Osteoblast (primary cell): Measurements from ENCODE around the gene CTRL. TPM values are rescaled to one million over a fixed set of nuclear protein-coding genes. Genes with fewer than 3 reads are reported as not detected.

ENCODE experiments used
- DNase-seq: peaks from one replicate; pipeline ENCODE4 v3.0.0; 2011; ENCODE audit warnings: low spot score, mixed read lengths; ENCODE audit not compliant: insufficient read length; ENCODE audit errors: missing footprints
- H2AFZ ChIP-seq: 2 replicates; pipeline ENCODE4 v1.6.0; 2011; ENCODE audit warnings: mild to moderate bottlenecking, low read length
- H3K27ac ChIP-seq: 2 replicates; pipeline ENCODE4 v1.5.1; 2011; ENCODE audit warnings: mild to moderate bottlenecking, low read depth, low read length, moderate library complexity
- H3K27me3 ChIP-seq: 2 replicates; pipeline ENCODE4 v1.6.0; 2012; ENCODE audit warnings: mild to moderate bottlenecking, control low read depth, inconsistent platforms, low read length, moderate library complexity; ENCODE audit not compliant: insufficient read depth
- H3K36me3 ChIP-seq: 2 replicates; pipeline ENCODE4 v1.5.1; 2011; ENCODE audit warnings: mild to moderate bottlenecking, low read length, control low read depth, moderate library complexity; ENCODE audit not compliant: insufficient read depth
- H3K4me1 ChIP-seq: 2 replicates; pipeline ENCODE4 v1.5.1; 2011; ENCODE audit warnings: mild to moderate bottlenecking, low read length, control low read depth, moderate library complexity; ENCODE audit not compliant: insufficient read depth
- H3K4me2 ChIP-seq: 2 replicates; pipeline ENCODE4 v1.6.0; 2011; ENCODE audit warnings: mild to moderate bottlenecking, low read length; ENCODE audit not compliant: insufficient read depth
- H3K4me3 ChIP-seq: fragments of 200-600 bp; sonication (generic); 3 replicates; pipeline ENCODE4 v1.5.1; 2012; ENCODE audit warnings: mild to moderate bottlenecking, low read length, inconsistent platforms; ENCODE audit not compliant: insufficient read depth
- H3K79me2 ChIP-seq: 2 replicates; pipeline ENCODE4 v1.6.0; 2012; ENCODE audit warnings: mild to moderate bottlenecking, low read length, control low read depth, inconsistent platforms; ENCODE audit not compliant: insufficient read depth
- H3K9me3 ChIP-seq: 2 replicates; pipeline ENCODE4 v1.5.1; 2011; ENCODE audit warnings: low read depth, low read length, control low read depth
- H4K20me1 ChIP-seq: 2 replicates; pipeline ENCODE4 v1.6.0; 2012; ENCODE audit warnings: mild to moderate bottlenecking, low read length, control low read depth; ENCODE audit not compliant: insufficient read depth
- CTCF ChIP-seq: IDR thresholded peaks from 2 replicates; pipeline ENCODE4 v1.5.1; 2011; ENCODE audit warnings: mild to moderate bottlenecking, low read depth, low read length, moderate library complexity; ENCODE audit errors: extremely low read depth
- small RNA-seq: library from RNA; depleted of rRNA; stranded (forward); fragments of <200 nt; gene quantifications from one replicate; pipeline ENCODE3, GENCODE V24; 2012
- total RNA-seq: library from RNA; depleted of rRNA; stranded (reverse); fragments of >200 nt; gene quantifications from 2 replicates; pipeline ENCODE4 v1.2.3, GENCODE V29; 2012

Gene CTRL
- total RNA-seq, 1 donor, result 0.36 TPM

- Histone ChIP-seq H2AFZ (no peak overlapping the region), H3K36me3 (peaks cover 72% of the 10 kb centered on the region), H3K4me1 (peaks cover 8% of the 10 kb centered on the region), H3K4me3 (no peak overlapping the region), H3K27me3 (no peaks in the 10 kb centered on the region), H3K4me2 (no peak overlapping the region), H4K20me1 (peaks cover 36% of the 10 kb centered on the region), H3K27ac (no peak overlapping the region), H3K9me3 (no peaks in the 10 kb centered on the region), H3K79me2 (peaks cover 14% of the 10 kb centered on the region)
- TF ChIP-seq CTCF, result no peak
- peak; percentile 87 for DNase-seq
Measured at GRCh38 chr16:67881621-67882161, 50.0 kb downstream of the CTRL start.

- Histone ChIP-seq H3K27me3 (no peaks in the 10 kb centered on the region), H3K79me2 (peaks cover 25% of the 10 kb centered on the region), H3K36me3 (peaks cover 83% of the 10 kb centered on the region), H3K4me1 (peaks cover 8% of the 10 kb centered on the region), H2AFZ (no peak overlapping the region), H3K27ac (no peak overlapping the region), H3K9me3 (no peaks in the 10 kb centered on the region), H4K20me1 (peaks cover 47% of the 10 kb centered on the region), H3K4me3 (no peak overlapping the region), H3K4me2 (no peak overlapping the region)
- peak; percentile 44 for DNase-seq
- no peak for TF ChIP-seq CTCF
Measured at GRCh38 chr16:67880584-67880983, 51.1 kb downstream of the CTRL start.

GRCh38 chr16:67879936-67880335, 51.7 kb downstream of the CTRL start:
- H3K27me3 ChIP-seq, result no peaks in the 10 kb centered on the region
- H3K27ac ChIP-seq, result no peak overlapping the region
- H3K79me2 ChIP-seq, result peaks cover 32% of the 10 kb centered on the region
- H3K9me3 ChIP-seq, result no peaks in the 10 kb centered on the region
- H3K4me3 ChIP-seq, result no peak overlapping the region
- H3K36me3 ChIP-seq, result peaks cover 83% of the 10 kb centered on the region
- peaks cover 8% of the 10 kb centered on the region for H3K4me1 ChIP-seq
- peaks cover 51% of the 10 kb centered on the region for H4K20me1 ChIP-seq
- H3K4me2 ChIP-seq, result no peak overlapping the region
- no peak for TF ChIP-seq CTCF
- H2AFZ ChIP-seq, result no peak overlapping the region
- DNase-seq, result peak; percentile 31

Small RNA genes lying within 50 kb of the gene (small RNA-seq; reads per million reads assigned to genes)
- gene NRN1L, result not detected

Other genes starting within 250 kb of the CTRL start
- 15.9 and 19.4 TPM in 2 replicates for gene GFOD2, start 212.5 kb downstream of the CTRL start, total RNA-seq
- gene RANBP10, start 125.3 kb downstream of the CTRL start, total RNA-seq, result 5.4 and 5.6 TPM in 2 replicates
- 0.88 and 1.8 TPM in 2 replicates for gene TSNAXIP1, start 125.0 kb downstream of the CTRL start, total RNA-seq
- 23.6 and 25.7 TPM in 2 replicates for gene THAP11, start 89.5 kb downstream of the CTRL start, total RNA-seq
- gene NUTF2, start 84.9 kb downstream of the CTRL start, total RNA-seq, result 203 TPM in 2 replicates
- gene CENPT, start 84.2 kb downstream of the CTRL start, total RNA-seq, result 24.2 and 25.6 TPM in 2 replicates
- gene EDC4, start 58.8 kb downstream of the CTRL start, total RNA-seq, result 45.7 and 60.8 TPM in 2 replicates
- gene NRN1L, start 47.0 kb downstream of the CTRL start, total RNA-seq, result 0.29 TPM in 1 of 2 replicates, not detected in the other
- gene PSKH1, start 38.6 kb downstream of the CTRL start, total RNA-seq, result 16.8 and 18.5 TPM in 2 replicates
- gene PSMB10, start 5.0 kb upstream of the CTRL start, total RNA-seq, result 44.5 and 47.0 TPM in 2 replicates
- 6.9 and 8.8 TPM in 2 replicates for gene LCAT, start 12.3 kb upstream of the CTRL start, total RNA-seq
- gene SLC12A4, start 36.8 kb upstream of the CTRL start, total RNA-seq, result 79.3 and 82.2 TPM in 2 replicates
- gene DPEP3, start 48.6 kb upstream of the CTRL start, total RNA-seq, result not detected in 2 replicates
- gene DPEP2, start 67.6 kb upstream of the CTRL start, total RNA-seq, result not detected in 2 replicates
- gene DPEP2NB, start 84.0 kb upstream of the CTRL start, total RNA-seq, result not detected in 2 replicates
- 10.5 and 12.4 TPM in 2 replicates for gene DDX28, start 91.4 kb upstream of the CTRL start, total RNA-seq
- gene DUS2, start 91.4 kb upstream of the CTRL start, total RNA-seq, result 8.7 and 8.8 TPM in 2 replicates
- 36.2 and 43.9 TPM in 2 replicates for gene NFATC3, start 153.5 kb upstream of the CTRL start, total RNA-seq